Measurements from ENCODE around the gene PKNOX2.
"Not testable (repeated sequence)": the region's sequence is repeated elsewhere in the genome, so short reads cannot be mapped to it uniquely, and the experiment has no call there.

PKNOX2 gene

DNA sequence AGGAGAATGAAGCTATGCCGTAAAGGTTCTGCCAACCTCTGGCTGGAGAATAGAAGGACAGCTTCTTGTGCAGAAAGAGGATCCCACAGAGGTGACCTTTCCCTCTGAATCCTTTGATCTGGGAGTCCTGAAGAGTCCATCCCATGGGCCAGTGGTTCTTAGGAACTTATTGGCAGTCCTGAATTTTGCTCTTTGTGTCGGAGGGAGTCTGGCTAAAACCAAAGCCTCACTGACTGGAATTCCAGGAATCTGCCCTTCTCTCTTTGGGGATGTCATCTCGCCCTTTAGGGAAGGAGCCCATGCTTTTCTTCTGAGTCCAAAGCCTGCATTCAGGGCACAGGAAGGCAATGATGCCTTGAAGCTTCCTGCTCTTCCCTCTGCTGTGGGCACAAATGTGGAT is 45.5 kb downstream of the PKNOX2 start:
- no peak for DNase-seq

DNA sequence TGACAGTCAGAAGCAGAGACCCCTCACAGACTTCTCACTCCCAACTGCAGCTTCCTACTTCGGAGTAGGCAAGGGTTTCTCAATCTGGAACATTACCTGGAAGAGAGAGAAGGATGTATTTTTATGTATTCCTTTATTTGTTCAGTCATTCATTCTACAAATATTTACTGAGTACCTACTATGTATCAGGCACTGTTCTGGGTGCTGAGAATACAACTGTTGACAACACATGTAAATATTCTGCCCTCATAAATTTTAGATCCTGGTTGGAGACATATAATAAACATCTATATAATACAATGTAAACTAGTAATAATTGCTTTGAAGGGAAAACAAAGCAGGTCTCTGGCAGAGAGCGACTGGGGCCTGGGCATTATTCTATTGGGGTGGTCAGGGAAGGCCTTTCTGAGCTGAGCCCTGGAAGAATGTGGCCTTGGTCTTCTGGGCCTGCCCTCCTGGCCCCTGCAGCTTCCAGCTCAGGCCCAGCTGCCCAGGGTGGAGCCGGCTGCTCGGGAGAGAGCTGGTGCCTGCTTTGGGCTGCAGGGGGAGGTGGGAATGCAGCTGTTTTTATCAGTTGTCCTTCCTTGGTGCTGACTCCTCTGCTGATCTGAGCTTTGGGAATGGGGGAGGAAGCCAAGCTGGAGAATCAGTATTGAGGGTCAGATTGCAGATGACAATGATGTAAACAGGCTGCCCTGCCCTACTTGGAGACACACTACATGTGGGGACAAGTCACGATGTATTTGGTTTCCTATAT is 46.8 kb downstream of the PKNOX2 start:
- DNase-seq, result no peak

DNA sequence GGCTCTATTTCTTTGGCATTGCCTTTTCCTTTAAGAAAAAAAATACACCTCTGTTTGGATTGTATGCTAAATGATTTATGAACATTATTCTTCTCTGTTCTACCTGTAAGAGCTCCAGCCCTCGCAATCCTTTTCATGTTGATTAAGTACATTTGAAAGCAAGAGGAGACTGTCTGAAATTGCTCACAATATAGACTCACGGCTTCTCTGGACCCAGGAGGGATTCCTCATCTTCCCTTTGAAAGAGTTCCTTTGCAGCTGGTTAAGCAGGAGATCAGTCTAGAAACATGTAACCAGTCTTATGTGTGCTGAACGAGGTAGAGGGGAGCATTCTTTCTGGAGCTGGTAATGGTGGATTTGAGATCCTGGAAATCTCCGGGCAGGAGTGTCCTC is 47.4 kb downstream of the PKNOX2 start:
- no peak for DNase-seq

DNA sequence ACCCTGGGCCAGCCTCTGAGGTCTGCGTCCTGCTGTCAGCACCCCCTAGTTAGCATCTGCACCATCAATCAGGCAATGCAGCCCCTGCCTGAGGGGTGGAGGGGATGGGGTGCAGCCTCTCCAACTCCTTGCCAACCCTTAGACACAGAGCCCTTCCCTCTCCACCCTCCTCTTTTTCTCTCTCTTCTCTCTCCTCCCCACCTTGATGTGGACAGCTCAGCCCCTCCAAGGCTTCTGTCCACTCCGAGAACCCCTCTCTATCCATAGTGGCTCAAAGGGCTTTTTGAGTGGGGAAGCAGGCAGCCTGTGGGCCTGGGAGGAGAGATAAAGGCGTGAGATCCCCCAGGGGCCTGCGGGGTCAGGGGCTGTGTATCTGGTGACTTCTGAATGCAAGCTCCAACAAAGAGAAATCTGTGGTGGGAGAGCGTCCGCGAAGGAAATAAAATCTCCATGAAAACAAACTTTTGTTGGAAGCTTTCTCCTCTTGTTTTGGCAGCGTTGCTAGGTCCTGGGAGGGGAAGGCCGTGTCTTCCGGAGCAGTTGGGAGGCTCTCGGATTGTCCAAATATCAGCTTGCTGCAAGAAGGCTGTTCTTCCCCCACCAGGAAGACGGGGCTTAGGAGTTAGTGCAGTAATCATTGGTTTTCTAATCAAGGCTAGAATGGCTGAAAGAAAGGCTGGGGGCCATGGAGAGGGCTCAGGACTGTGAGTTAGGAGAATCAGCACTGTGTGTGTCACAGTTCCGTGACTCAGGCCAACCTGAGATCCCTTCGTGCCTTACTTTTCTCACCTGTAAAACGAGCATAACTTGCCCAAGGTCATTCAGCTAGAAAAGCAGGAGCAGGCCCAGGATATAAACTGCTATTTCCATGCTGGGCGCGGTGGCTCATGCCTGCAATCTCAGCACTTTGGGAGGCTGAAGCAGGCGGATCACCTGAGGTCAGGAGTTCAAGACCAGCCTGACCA is 50.3 kb downstream of the PKNOX2 start:
- no peak for DNase-seq

DNA sequence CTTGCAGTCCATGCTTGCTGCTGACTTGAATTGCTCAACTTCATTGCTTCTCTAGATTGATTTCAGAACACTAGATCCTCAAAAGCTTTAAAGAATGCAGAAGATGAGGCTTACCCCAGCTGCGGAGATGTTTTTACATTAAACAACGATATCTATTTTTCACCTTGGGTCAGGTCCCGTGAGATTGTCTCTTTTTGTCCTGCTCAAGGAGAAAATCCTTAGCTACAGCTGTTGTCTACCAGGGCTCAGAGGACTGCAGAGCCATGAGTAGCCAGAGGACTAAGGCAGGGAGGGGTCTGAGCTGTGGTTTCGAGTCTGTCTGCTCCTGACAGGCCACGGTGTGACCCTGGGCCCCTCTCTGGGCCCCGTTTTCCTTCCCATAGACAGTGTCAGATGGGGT is 51.4 kb downstream of the PKNOX2 start:
- no peak for DNase-seq

DNA sequence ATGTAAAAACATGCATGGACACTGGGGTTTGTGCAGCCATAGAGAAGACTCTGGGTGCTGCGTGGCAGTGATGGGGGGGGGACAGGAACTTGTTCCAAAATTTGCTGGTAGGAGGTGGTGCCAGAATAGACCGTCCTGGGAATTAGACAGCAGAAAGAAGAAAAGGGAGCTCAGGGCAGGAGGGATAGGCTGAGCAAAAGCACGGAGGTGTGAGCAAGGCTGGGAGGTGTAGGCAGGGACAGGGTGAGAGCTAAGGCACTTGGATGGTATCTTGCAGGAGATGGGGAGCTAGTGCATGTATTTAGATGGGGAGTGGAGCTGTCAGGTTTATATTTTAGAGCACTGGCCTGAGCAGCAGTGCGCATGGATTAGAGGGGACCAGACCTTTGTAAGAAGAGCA is 53.8 kb downstream of the PKNOX2 start:
- no peak for DNase-seq

DNA sequence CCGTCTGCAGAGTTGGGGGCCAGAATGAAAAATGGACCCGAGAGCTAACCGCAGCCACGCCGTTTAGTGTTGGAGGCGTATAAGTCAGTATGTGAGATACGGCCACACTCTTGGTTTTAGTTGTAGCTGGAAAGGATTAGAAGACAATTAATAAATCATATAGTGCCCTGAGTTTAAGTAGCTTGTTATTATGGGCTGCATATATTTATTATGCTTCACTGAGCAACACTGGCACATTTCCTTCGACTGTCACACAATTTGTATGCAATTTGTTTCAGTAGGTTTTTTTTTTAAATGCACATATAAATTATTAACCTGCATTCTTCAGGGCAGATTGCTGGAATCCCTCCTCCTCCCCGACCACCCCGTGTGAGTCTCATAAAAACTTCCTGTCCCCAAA is 56.9 kb downstream of the PKNOX2 start:
- DNase-seq, result no peak

DNA sequence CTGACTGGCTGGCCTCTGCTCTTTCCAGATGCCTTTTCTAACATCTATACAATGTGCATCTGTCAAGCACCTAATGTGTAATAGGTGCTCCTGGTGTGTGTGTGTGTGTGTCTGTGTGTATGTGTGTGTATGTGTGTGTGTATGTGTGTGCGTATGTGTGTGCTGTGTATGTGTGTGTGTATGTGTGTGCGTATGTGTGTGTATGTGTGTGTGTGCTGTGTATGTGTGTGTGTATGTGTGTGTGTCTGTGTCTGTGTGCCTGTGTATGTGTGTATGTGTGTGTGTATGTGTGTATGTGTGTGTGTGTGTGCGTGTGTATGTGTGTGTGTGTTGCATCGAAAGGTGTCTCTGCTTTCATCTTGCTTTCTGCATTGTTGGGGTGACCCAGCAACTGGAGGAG is 57.9 kb downstream of the PKNOX2 start:
- DNase-seq, result no peak

DNA sequence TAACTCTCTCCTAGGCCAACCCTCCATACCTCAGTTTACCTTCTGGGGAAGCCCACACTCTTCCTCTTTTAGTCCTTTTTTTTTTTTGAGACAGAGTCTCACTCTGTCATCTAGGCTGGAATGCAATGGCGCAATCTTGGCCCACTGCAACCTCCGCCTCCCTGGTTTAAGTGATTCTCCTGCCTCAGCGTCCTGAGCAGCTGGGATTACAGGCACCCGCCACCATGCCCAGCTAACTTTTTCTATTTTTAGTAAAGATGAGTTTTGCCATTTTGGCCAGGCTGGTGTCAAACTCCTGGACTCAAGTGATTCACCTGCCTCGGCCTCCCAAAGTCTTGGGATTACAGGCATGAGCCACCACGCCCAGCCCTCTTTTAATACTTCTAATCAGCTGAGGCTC is 58.6 kb downstream of the PKNOX2 start:
- not testable (repeated sequence) for DNase-seq

DNA sequence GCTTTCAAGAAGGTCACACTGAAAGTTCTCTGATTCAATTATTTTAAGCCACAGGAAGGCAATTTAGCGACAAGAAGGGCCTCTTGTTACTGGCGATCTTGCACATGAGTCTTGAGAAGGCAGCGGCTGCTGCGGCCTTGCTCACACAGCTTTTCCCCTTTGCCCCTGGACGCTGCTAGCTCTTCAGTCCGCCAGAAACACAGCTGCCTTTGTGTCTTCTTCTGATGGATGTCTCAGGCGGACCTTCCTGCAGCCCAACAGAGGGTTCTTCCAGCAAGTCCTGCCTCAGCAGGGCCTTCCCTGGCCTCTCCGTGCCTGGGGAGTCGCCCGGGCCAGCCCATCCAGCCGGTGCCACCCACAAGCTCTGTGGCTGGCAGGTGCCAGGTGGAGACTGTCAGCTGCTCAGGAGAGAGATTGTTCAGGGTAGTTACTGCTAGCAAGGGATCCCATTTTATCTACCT is 59.4 kb downstream of the PKNOX2 start:
- no peak for DNase-seq

DNA sequence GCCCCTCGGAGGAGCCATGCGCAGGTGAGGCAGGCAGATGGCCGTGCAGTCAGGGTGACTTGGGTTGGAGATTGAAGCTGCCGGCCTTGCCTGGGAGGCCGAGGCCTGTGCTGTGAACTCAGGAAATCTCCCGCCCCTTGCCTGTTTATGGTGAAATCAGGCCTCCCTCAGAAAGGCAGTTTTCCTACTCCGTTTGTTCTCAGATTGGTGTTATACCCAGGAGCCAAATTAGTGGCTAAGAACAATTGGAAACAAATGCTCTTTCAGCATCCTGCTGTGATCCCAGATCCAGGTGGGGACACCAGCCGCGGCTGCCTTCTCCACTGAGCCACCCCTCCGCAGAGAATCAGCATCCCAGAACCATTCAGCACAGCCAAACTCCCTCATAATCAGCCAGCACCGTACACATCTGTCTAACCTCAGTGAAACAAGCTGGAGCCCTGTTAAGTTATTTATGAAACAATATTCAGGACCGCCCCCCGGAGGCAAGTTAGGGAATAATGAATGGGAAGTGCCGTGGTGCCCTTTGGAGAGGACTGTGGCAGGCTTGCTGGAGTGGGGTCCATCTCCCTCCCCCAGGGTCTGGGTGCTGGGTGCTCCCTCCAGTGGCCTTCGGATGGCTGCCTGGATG is 60.0 kb downstream of the PKNOX2 start:
- DNase-seq, result no peak

DNA sequence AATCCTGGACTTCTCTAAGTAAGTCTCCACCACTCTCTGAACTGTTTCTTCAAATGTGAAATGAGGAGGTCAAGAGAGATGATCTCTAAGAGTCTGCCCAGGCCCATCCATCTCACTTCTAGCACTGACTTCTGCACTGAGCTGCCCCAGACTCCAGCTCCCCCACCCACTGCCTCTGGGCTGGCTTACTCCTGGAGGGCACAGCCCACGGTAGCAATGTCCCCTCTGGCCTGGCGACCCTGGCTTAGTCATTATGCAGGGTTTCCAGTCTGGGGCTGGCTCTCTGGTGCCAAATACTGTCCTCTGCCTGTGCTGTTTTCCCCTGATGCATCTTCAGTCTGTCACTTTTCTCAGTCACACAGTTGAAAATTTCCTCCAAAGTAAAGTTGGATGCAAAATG is 60.9 kb downstream of the PKNOX2 start:
- no peak for DNase-seq

DNA sequence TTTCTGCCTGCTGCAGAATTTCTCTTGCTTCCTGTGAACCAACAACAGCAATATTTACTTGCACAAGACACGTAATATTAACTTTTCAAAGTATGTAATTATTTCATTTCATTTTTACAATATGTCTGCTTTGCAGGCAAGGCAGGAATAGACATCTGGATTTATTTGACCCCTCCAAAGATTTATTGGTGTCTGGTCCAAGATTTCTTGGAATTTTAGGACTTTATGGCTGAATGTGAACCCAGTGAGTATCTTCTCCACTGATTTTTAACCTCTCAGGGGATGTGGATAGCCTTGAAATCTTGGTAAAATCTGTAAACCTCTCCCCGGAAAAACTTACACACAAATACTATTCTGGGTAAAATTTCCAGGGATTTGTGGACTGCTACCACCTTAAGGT is 61.5 kb downstream of the PKNOX2 start:
- no peak for DNase-seq

DNA sequence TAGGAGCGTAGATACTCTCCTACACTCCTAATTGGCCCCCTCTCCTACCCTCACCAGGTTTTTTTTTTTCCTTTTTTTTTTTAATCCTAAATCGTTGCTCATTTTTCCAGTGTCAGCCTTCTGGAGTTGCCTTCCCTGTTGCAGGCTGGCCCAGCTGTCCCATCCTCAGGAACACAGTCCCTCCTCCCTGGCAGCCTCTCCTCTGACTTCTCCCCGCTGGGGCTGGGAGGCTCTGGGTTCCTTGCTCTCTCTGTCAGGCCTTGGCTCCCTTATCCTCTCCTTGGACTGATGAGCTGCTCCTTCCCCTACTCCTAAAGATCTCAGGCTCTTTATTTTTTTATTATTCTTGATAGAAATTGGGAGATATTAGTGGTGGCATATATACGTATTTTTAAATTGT is 62.2 kb downstream of the PKNOX2 start:
- DNase-seq, result no peak

DNA sequence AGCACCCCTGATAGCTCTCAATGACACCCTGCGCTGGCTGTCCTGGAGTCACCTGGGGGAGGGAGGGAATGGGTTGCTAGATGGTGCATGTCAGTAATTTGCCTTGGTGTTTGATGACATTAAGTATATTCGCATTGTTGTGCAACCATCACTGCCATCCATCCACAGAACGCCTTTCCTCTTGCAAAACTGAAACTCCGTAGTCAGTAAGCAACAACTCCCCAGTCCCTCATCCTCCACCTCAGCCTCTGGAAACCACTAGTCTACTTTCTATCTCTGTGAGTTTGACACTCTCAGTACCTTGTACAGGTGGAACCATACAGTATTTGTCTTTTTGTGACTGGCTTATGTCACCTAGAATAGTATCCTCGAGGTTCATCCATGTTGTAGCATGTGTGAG is 62.6 kb downstream of the PKNOX2 start:
- DNase-seq, result no peak

DNA sequence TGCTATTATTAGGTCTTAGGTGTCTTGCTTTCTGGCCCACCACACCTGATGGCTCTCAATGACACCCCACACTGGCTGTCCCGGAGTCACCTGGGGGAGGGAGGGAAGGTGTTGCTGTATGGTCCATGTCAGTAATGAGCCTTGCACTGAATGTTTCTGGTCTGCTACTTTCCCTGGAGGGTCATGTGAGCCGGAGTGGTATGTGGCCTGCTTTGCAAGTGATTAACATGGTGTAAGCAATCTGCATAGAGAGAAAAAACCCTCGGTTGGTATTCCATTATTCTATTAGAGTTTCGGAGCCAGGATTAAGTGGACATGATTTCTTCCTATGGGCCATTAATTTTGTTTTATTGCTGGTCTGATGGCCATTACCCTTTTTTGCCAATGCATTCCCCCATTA is 63.9 kb downstream of the PKNOX2 start:
- DNase-seq, result no peak

DNA sequence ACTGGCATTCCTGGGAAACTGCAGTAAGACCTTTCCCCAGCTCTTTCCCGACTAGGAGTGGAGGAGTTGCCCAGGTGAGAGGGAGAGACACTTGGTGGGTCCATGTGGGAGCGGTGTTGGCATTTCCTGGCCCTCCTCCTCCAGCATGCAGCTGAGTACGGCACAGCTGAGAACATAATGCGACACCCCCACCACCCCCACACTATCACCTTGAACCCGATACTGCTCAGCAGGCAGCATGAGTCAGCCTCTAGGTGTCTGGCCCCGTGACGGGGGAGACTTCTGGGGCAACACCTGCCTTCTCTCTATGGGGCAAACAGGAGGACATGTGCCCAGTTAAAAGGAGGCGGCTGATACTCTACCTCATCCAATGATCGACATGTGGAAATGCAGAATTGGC is 64.4 kb downstream of the PKNOX2 start:
- no peak for DNase-seq

DNA sequence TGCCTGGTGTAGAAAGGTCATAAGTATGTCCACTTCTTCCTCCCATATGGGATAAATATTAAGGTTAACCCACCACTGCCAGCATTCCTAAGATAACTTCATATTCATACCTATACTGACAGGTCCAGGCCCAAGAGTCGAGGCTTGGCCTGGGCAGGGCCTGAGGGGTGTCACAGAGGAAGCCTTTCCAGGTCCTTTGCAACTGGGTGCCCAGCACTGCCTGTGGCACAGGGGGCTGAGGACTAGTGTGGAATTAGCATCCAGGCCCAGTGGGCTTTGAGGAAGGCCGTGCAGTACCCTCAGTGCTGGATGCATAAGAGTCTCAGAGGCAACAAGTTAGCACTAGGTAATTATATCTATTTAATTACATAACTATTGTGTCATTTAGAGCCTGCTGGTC is 65.4 kb downstream of the PKNOX2 start:
- DNase-seq, result no peak

DNA sequence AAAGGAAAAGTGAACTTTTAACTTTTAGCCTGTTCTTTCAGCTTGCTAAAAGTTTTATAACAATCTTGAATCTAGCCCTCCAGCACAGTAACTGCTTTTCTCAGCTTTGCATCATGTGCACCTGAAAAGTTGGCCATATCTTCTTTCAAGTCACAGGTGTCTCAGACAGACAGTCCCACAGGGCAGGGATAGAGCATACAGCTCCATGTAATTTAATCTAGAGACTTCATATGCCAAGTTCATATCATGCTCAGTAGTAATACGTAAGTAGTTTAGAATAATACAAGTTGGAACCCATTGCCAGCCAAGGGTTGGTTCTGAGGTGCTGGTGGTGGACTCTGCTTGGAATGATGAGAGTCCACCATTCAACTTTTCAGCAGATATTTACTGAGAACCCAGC is 68.6 kb downstream of the PKNOX2 start:
- DNase-seq, result no peak

DNA sequence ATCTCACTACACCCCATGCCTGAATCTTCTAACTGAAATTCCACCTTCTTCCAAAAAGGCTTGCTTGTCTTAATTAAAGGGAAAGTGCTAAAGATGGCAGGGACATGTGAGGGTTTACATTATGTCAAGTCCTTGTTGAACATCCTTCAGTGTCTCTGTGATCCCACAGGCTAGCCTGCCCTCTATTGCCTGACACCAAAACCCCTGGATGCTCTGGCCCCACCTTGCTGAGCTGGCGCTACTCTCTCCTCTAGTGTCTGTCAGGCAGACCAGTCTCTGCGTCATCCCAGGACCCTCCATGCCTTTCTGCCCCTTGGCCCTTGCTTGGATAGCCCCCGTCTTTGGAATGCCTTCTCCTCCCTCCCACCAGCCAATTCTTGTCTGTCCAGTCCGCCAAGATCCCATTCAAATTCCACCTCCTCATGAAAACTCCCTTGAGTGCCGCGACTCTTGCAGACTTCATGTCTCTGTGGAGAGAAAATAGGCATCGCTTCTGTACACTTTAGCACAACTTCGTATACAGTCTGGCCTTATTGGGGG is 69.3 kb downstream of the PKNOX2 start:
- no peak for DNase-seq

DNA sequence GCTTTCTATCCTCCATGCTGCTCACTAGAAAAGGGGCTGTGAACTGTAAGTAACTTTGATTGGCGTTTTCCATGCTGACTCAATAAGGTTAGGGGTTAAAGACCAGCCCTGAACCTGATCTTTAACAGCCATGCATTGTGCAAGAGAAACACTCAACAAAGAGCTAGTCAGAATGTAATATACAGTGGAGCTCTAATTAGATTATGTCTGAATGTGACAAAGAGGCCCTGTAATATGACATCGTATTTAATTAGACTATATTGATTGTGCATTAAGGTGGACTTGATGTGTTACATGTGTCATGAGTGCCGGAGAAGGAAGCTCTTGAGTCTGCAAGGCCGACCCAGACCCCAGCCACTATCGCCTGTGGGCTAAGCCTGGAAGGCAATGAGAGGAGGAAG is 70.5 kb downstream of the PKNOX2 start:
- DNase-seq, result no peak

DNA sequence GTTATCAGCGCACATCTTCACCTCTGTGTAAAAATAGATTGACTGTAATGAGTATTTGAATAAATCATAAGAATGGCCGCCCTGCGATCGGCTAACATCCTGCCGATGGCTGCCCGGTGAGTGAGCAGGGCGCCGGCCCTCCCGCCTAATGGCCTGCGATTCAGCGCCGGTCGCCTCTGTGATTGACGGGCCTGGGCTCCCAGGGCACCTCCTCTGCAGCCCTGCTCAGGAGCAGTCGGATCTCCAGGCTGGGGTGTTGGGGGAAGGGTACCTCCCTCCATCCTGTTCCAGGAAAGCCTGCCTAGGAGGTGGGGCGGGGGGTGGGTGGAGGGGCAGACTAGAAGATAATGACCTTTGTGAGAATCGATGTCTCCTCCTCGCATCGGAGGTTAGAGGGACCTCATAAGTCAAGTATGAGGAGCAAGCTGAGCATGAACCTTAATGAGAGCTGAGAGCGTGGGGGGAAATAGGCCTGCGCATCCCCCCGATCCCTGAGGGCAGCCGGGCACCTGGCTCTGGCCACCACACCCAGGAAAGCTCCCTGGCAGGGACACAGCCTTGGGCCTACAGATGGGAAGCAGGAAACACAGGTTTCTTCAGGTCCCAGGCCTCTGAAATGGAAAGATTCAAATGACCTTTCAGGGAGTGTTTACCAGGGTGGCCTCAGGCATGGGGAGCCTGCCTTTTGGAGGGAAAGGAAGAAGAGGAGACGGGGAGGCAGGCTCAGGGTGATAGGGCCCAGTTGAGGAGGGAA is 71.7 kb downstream of the PKNOX2 start:
- DNase-seq, result no peak

Measured in stimulated activated CD4-positive, alpha-beta T cell treated with anti-CD3 and anti-CD28 coated beads, Interleukin-2, amount 100 ng/mL, for 24 hours (primary cell).